Left kidney (tissue), 2 donors: ENCODE results near the gene LSAMP. TPM values are rescaled to one million over a fixed set of nuclear protein-coding genes. Genes with fewer than 3 reads are reported as not detected.
A peak's percentile ranks its signal among the peaks of the same experiment; 100 is the strongest.
"Not testable (repeated sequence)": the region's sequence is repeated elsewhere in the genome, so short reads cannot be mapped to it uniquely, and the experiment has no call there.

ENCODE experiments used
- DNase-seq: peaks from one replicate; pipeline ENCODE4 v3.0.0-alpha.2; 2013
- polyA plus RNA-seq: library from polyadenylated mRNA; unstranded; fragments of 120-200 nt; gene quantifications from one replicate; pipeline ENCODE4 v1.2.1, GENCODE V29; 2013; ENCODE audit not compliant: insufficient read length

The LSAMP gene
- polyA plus RNA-seq, 1 donor, result 14.2 TPM

DNA sequence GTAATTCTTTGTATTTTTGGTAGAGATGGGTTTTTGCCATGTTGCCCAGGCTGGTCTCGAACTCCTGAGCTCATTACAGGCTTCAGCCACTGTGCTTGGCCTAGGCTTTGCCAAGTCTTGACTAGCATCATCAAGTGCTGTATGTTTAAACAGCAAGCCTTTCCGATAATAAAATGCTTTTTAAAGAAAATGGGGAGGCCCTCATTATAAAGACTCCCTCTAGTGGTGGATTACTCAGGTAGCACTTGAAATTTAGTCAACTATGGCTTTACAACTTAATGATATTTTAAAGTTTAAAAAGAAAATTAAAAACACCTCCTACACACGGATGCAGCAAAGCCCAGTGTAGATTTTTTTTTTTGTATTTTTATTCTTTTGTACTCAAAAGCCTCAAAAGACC, 608.3 kb downstream of the LSAMP start:
- DNase-seq, result no peak

DNA sequence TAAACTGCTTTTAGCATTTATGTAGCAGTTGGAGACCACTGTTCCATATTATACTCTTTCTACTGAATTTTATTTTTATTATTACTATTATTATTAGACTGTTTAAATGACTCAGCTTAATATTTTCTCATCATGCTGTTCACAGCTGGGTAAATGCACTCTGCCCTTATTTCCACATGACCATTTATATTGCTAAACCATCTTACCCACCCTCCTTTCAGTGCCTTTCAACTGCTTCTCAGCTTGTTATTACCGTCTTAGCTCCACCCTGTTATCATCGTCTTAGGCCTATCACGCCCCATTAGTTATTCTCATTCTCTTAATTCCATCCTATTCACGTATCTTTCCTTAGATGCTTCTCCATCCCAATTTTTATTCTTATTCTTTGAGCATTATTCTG, 609.3 kb downstream of the LSAMP start:
- no peak for DNase-seq

DNA sequence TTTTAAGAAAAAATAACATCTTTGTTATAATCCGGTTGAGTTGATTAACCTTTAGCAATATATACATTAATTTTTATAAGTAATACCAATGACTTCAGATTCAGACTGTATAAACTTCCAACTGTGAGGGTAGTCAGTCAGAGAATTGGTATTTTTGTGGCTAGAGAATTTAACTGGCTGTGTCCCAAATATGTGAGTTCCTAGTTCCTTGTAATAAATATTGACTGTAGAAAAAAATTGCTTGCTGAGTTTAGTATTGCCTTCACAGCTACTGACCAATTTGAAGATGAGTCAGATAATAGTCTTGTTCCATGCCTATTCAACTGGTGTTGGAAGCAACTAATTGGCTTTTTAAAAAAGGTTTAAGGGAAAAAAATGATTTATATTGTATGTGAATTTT, 611.2 kb downstream of the LSAMP start:
- DNase-seq, result no peak

DNA sequence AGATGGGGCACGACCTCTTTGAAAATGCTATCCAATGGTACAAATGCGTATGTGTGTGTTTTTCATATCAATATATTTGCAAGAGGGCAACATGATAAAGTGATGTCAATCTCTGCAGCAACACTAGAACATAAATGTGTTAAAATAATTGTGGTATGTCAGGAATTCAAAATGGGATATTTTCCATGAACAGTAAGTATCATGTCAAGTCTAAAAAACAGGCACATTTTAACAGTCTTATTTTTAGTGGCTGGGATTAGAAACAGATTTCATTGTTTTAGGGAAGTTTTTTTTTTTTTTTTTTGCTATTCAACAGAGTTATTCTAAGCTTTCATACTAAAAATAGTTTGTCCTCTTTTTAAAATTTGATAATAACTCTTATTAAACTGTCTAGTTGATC, 612.2 kb downstream of the LSAMP start:
- DNase-seq, result no peak

DNA sequence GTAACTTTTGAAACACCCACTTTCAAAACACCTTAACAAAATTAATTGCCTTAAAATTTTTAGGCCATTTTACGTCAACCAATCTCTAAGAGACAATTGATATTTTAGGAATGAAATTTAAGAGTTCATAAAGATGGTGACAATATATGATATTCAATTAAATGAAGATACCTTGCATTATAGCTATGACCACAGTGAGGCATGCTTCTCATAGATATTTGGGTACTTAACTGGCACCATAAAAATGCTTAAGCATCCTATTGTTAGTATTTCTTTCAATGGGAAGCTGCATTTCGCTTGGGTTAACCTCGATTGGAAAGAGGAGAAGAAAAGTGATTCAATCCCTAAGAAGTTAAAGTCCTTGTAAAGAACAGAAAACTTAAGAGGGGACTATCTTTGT, 613.0 kb downstream of the LSAMP start:
- no peak for DNase-seq

DNA sequence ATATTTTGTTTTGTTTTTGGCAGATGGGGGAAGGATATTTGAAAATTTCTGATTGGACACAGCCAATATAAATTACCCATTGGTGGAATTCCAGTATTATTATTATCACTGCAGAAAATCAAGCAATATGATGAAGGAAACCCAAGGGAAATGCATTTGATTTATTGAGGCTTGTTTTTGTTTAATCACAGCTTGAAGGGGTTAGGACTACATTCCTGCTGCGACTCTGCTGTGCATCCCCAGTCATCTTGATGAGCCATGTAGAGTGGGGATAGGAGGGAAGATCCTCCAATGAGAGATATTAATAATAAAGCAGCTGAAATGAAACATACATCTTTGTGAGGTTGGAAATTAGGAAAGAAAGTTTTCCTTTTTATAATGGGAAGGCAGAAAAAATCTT, 613.4 kb downstream of the LSAMP start:
- no peak for DNase-seq

DNA sequence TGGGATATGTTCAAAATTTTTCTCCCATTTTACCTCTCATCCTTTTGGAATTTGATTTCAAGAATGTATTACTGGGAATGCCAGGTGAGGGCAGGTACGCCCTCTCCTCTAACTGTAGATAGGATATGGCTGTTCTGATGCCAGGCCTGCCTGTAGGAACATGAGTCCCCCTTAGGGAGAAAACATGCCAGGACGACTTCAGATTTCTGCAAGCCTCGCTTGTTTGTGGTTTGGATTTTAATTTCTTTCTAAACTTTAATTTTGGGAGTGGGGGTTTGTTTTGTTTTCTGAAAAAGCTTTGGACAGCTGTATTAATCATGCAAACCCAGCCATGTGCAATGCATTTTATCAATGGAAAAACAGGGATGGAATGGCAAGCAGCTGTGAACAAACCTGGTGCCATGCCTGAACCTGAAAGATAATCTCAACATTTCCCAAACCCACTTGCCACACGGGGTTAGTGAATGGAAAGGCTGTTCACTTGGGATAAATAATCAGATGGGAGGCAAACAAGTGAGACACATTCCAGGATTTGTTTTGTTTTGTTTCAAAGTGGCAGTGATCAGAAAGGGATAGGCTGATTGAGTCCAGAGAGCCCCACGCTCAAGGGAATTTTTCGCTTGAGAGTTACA, 614.4 kb downstream of the LSAMP start:
- DNase-seq, result no peak

DNA sequence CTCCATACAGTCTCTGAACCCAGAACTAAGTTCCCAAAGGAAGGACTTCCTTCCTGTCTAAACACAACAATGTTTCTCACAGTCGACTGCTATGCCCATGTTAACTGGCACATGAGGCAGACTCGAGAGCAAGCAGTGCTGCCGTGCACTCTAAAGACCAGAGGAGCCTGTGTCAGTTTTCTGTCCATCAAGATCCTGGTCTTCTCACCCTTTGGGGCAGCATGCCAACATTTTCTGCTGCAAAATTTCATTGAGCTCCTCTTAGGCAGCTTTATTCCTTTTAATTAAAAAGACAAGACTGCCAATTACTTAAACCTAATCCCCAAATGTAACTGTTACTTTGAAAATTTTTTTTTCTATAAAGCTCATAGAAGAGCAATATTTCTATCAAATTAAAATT, 616.9 kb downstream of the LSAMP start:
- DNase-seq, result no peak

DNA sequence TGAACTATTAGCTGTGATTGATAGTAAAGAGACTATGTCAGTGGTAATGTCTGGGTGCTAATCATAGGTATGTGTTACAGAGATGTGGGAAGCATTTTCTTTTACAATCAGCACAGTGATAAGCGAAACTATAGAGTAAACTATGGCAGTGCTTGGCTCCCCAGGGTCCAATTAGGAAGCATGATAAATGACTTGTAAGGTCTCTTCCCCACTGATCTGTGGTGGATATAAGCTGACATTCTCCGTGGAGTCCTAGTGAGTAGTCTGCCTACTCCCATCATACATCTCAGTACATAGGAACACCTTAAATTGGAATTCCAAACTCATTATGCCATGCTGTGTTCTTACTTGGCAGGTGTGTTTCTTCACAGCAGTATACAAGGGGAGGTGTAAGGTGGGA, 617.8 kb downstream of the LSAMP start:
- no peak for DNase-seq

DNA sequence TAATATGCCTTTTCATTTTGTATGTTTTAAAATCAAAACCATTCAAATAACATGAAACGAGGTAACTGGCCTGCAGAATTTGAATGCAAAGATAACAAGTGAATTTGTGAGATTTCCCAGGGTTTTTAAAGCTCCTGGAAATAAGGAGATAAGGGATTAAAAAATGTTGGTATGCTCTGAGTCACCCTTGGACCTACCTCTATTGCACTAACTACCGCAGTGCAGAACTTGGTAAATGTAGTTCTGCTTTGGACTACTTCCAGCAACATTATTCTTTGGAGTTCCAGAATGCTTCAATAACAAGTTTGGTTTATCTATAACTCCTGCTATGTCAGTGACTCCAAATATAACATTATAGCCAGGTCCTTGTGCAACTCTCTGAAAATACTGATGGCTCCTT, 620.2 kb downstream of the LSAMP start:
- no peak for DNase-seq

DNA sequence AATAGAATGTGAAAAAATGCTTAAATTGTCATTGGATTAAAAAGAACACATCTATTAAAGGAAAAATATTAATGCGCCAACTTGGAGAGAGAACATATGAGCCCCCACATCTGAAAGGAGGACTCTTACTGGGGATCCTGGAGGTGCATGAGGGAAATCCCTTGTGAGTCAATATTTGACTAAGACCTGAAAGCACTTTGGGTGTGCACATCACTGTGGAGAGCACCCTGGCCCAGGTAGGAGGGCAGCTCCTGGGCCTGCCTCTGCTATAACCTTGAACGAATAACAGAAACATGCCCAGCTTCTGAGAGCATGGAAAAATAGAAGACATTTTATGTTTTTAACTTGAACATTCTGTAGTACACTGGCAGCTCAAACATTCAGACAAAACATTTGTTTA, 622.2 kb downstream of the LSAMP start:
- no peak for DNase-seq

DNA sequence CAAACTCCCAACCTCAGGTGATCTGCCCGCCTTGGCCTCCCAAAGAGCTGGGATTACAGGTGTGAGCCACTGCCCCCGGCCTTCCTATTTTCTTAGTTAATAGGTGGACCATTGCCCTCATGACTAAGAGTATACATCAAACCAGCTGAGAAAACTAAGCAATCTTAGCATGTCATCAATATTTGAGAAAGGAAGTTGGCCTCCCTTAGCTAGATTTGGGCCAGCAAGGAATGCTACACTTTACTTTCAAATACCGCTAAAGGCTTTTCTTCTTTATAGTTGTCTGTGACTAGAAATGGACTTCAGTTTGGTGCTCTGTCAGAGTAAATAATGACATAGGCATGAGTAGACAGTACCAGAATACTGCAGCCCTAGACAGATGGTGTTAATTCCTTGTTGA, 622.7 kb downstream of the LSAMP start:
- no peak for DNase-seq

DNA sequence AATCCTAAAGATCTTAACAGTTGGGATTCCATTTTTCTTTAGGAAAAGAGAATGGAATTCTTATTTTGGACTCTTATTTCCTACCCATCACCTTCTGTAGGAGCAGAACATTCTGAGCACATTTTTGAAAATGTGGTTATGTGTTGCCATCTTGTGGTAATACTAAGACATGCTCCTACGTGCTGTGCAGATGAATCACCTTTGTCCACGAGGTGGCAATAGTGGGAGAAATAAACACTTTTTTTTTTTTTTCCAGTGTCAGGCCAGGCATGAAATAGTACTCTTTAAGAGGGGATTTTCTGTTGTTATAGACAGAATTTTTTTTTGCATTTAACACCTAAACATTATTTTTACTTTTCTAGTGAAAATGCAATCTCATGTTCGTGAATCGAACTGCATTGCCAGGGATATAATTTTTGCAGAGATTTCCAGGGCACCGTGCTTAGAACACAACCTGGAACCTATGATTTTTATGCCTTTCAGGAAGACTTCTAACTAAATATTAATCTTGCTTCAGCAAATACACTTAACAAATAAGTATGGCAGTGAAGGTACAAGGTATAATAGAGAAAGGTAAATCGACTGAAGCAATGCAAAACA, 625.4 kb downstream of the LSAMP start:
- peak; percentile 87 for DNase-seq

DNA sequence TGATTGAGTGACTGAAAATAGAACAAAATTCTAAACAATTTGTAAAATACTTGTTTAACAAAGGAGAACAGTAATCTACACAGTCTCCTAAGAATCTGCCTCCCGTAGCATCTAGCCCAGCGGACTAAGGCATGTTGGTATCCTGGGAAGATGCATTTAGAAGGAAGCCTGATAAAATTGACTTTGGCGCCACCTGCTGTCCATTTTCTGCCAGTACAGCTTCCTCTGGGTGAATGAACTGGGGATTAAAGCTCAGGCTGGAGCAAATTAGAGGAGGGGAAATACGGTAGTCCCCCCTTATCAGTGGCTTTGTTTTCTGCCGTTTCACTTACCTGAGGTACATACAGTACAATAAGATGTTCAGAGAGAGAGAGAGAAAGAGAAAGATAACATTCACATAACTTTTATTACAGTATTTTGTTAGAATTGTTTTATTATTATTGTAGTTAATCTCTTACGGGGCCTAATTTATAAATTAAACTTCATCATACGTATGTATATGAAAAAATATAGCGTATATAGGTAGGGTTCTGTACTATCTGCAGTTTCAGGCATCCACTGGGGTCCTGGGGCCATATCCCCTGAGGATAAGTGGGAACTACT, 630.4 kb downstream of the LSAMP start:
- peak; percentile 74 for DNase-seq

DNA sequence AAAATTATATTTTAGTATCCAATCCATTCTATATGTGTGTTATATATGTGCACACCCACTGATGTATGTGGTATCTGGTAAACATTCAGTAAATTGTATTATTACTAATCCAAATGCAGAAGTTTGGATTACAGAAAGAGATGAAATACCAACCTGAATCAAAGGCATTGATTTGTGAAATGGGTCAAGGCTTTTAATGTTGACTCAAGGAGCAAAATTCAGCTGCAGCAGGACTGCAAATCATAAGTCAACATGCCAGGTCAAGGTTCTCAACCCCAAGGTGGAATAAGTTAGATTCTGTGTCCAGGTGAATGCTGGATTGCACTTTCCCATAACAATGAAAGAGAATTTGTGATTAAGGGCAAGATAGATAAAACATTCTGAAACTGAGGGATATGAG, 631.3 kb downstream of the LSAMP start:
- DNase-seq, result no peak

DNA sequence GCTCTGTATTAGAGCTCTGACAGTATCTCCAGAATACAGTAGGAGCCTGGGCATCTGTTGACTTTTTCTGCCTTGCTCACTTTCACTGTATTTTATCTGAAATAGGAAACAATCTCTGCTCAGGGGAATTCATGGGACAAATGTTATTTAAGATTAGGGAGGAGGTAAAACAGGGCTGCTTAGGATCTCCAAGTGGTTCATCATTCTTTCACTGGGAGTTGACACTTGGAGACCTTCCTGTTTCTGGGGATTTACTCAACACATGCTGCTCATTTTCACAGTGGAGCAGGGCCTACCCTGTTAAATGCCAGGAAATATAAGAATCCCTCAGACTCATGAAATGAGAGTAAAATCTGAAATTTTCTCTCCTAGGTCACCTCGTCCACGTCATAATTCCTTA, 636.5 kb downstream of the LSAMP start:
- DNase-seq, result no peak

DNA sequence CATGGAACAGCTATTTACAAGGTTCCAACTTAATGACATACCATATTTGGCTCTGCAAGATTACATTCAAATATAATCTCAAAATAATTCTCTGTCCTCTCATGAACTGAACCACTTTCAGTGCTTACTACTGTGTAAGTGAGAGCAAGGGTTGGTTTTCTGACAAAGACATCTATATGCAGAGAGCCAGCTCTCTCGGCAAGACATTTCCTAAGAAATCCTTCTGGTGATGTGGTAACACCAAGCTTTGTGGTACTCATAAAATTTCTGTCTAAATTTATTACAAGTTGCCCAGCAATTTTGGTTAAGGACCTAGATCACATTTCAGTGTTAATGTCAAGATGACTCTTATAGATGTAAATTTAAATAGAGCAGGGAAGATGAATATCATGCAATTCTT, 637.0 kb downstream of the LSAMP start:
- DNase-seq, result no peak

DNA sequence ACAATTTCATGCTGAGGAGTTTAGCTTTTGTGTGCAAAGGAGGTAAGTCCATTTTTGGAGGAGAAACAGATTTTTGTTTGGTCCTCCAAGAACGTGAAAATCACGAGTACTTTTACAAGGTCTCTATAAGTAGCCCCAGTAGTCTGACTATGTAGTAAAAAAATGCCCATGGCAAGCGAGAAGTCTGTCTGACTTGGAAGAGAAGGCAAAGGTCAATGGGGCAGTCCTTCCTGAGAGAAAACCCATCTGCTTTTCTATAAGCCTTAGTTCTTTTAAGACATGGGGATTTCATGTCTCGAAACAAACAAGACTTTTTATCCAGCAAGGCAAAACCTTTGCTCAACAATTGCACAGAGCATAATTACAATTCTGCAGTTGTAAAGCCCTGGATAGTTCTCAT, 638.8 kb downstream of the LSAMP start:
- DNase-seq, result no peak

DNA sequence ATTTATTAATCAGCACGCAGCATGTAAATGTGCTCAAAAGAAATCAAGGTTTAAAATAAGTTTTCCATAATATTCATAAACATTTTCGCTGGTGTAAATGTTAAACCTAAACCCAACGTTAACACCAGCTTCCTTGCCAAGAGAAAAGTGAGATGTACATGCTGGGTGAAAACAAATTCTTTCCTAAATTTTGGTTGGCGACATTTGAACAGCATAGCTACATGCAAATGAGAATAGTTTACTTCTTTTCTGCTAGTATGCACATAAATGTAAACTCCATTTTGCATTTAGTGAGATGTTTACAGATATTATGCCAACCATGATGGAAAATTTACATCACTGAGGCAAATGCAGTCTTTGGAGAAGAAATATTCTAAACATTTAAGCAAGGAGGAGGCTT, 639.8 kb downstream of the LSAMP start:
- DNase-seq, result no peak

DNA sequence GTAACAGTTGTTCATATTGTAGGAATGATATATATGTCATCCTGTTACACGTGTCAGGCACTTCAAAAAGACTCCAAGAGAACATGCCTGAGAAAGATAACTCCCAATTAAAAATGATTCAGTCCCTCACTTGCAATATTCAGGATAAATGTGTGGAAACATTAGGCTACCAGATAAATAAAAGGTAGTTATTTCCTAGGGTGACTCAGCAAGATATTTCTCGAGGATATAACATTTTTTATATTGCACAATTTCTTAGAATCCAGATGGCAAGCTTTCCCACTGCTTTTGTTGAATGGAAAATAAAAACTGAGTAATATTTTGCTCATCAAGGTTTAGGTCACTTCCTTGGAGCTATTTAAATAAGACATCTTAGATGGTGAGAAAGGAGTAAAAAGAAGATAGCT, 640.6 kb downstream of the LSAMP start:
- no peak for DNase-seq

DNA sequence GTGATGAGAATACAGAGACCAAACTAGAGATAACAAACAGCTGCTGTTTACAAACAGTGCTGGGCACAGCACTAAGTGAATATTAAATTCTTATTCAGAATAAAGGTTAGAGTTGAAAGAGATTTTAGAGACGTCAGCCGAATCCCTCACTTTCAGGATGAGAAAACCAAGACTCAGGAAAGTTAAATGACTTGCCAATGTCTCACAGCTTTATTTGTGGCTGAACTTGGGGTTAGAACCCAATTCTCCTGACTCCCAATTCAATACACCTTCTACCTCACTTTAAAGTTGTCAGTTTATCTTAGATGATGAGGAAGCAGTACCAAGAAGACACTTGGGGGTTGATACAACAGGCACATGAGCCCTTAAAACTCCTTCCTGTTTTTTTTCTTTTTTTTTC, 641.1 kb downstream of the LSAMP start:
- no peak for DNase-seq

DNA sequence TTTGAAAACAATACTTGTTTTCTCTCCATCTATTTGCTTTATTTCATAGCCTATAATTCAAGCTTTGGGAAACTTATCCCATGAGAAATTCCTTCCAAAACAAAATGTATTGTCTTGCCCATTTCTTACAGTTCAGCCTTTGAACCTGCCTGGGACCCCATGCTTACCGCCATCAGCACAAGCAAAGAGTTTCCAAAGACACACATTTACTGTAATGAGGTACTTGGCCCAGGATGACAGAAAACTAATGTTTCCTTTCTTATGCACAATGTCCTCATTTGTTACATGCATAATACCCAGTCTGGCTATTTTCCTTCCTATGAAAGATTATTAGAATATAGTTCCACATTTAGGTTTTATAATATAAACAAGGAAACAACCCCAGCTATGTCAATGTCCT, 641.6 kb downstream of the LSAMP start:
- no peak for DNase-seq

DNA sequence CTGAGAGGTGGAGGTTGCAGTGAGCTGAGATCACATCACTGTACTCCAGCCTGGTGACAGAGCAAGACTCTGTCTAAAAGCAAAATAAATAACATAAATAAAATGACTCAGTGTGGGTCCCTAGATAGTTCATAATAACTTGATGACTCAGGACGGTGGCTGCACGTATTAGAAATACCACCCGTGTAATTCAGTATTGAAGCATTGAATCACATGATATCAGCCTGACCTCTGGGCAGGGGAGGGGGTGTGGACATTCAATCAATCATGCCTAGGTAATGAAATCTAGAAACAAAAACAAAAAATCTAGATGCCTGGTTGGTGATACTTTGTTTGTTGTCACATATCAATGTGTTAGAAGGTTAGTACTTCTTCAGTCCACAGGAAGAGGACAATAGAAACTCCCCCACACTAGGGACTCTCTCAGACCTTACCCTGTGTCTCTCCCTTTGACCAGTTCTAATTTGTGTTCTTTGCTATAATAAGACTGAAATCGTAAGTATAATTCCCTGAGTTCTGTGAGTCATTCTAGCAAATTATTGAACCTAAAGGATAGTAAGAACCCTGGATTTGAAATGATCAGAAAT, 644.7 kb downstream of the LSAMP start:
- no peak for DNase-seq

DNA sequence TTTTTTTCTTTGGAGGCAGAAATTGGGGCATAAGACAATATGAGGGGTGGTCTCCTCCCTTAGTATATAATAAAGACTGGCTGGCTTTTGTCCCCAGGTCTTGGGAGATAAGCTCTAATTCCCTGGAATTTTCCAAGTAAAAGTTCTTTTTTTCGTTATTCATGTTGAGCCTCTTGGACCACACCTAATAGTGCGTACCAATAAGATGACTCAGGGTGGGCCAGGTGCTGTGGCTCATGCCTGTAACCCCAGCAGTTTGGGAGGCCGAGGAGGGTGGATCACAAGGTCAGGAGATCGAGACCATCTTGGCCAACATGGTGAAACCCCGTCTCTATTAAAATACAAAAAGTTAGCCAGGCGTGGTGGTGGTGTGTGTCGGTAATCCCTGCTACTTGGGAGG, 645.2 kb downstream of the LSAMP start:
- not testable (repeated sequence) for DNase-seq
